Measurements from ENCODE around the gene AQR.

DNA sequence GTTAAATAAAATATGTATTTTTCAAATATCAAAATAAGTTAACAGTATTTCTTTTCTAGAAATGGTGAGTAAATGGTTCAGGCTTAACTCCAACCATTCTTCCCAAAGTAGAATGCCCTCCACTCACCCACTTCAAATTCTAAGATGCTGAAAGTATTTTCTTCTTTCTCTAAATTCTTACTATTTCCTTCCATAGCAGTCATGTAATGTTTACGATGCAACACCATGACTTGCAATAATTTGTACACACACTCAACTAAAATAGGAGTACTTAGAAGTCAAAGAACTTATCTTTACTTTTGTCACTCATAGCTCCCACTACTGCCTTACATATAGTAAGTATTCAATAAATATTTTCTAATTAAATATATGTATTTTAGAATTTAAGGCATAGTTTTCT is 65.0 kb downstream of the AQR start:
- TF ChIP-seq, protein P1, sequence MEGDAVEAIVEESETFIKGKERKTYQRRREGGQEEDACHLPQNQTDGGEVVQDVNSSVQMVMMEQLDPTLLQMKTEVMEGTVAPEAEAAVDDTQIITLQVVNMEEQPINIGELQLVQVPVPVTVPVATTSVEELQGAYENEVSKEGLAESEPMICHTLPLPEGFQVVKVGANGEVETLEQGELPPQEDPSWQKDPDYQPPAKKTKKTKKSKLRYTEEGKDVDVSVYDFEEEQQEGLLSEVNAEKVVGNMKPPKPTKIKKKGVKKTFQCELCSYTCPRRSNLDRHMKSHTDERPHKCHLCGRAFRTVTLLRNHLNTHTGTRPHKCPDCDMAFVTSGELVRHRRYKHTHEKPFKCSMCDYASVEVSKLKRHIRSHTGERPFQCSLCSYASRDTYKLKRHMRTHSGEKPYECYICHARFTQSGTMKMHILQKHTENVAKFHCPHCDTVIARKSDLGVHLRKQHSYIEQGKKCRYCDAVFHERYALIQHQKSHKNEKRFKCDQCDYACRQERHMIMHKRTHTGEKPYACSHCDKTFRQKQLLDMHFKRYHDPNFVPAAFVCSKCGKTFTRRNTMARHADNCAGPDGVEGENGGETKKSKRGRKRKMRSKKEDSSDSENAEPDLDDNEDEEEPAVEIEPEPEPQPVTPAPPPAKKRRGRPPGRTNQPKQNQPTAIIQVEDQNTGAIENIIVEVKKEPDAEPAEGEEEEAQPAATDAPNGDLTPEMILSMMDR (IDR thresholded peaks at IDR 0.05), result no peak
- TF ChIP-seq POLR2A (IDR thresholded peaks at IDR 0.05), result no peak

All from esophagus squamous epithelium (tissue), 4 donors.